ENCODE results near the gene SLC15A2. TPM values are rescaled to one million over a fixed set of nuclear protein-coding genes. Genes with fewer than 3 reads are reported as not detected.
"Not testable (repeated sequence)": the region's sequence is repeated elsewhere in the genome, so short reads cannot be mapped to it uniquely, and the experiment has no call there.

Gene SLC15A2
- total RNA-seq, 1 experiment from 2014 or later: 0.32 TPM

DNA sequence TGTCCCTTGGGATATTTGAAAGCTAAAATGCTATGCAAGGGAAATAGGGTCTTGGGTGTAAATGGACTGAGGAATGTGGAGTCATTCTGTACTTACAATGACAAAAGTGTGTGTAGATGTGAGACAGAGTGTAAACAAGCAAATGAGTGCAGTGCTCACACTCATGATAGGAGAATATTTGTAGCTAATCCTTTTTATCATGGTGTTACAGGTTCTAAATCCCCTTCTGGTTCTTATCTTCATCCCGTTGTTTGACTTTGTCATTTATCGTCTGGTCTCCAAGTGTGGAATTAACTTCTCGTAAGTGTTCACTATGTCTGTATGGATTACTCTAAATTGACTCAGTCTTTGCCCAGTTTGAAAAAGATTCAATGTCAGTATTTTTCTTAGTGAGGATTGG, 30.5 kb downstream of the SLC15A2 start:
- no peak for DNase-seq (ENCODE audit: low read depth)

DNA sequence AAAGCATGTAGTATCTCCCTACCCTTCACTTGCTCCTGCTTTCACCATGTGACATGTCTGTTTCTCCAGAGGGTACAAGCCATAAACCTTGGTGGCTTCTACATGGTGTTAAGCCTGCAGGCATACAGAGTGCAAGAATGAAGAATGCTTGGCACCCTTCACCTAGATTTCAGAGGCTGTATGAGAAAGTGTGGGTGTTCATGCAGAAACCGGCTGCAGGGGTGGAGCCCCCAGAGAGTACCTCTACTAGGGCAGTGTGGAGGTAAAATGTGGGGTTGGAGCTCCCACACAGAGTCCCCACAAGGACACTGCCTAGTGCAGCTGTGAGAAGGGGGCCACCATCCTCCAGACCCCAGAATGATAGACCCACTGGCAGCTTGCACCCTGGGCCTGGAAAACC, 32.2 kb downstream of the SLC15A2 start:
- no peak for DNase-seq (ENCODE audit: low read depth)

DNA sequence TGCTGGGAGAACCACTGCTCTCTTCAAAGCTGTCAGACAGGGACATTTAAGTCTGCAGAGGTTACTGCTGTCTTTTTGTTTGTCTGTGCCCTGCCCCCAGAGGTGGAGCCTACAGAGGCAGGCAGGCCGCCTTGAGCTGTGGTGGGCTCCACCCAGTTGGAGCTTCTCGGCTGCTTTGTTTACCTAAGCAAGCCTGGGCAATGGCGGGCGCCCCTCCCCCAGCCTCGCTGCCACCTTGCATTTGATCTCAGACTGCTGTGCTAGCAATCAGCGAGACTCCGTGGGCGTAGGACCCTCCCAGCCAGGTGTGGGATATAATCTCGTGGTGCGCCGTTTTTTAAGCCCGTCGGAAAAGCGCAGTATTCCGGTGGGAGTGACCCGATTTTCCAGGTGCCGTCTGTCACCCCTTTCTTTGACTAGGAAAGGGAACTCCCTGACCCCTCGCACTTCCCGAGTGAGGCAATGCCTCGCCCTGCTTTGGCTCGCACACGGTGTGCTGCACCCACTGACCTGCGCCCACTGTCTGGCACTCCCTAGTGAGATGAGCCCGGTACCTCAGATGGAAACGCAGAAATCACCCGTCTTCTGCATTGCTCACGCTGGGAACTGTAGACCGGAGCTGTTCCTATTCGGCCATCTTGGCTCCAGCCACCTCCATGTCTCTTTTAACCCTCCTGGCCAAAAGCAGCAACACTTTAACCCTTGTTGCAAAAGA, 44.1 kb downstream of the SLC15A2 start:
- DNase-seq (ENCODE audit: low read depth): not testable (repeated sequence)

DNA sequence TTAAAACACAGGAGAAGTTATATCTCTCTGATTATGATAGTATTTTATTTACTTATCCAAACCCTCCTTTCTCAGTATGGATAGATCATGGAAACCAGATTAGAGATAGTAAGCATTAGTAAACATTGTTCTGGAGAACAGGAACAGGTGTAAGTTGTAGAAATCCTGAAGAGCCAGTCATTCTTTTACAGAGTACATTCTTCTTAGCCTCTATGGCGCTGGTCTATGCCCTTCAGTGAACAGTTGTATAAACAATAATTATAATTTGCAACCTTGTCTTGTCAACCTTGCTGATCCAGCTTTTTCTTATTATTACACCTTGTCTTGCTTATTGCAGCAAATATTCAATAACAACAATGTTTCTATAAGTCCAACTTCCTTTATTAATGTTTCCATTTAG, 47.4 kb downstream of the SLC15A2 start:
- DNase-seq (ENCODE audit: low read depth): no peak

DNA sequence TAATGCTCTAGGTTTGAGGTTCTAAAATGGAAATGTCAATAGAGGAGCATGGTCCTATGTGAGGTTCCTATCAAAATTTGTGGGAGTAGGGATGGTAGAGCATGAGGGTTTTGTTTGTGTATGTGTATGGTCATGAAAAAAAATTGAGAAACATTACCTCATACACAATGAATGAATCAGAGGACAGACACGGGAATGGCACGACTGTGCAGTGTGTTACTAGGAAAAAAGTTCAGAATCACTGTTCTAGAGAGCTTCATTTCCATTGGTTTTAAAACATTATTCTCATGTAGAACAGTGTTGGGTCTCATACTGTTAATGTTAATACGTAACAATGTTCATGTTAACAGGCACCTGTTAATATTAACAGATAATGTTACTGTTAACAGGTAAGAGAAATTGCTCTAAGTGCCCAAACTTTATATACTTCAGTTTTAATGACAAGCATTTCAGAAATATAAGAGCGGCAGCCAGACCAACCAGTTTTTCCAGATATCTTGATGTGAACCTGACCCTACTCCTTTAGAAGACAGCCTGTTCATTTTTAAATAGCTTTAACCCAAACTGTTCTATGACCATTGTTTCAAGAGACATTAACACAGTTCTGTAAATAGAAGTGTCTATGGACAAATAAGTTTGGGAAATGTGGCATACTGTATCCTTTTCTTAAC, 48.0 kb downstream of the SLC15A2 start:
- DNase-seq (ENCODE audit: low read depth): peak; percentile 1

DNA sequence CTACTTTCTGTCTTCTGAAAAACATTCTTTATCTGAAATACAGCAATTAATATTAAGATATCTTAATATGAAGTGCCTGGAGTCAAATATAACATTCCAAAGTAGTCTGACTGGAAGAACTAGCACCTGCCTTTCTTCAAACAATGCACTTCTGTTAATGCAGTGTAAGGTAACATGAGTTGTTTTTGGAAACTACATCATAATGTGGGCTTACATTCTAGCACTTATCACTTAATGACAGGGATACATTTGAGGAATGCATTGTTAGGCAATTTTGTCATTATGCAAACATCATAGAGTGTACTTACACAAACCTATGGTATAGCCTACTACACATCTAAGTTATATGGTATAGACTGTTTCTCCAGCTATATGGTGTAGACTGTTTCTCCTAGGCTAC, 49.2 kb downstream of the SLC15A2 start:
- no peak for DNase-seq (ENCODE audit: low read depth)

DNA sequence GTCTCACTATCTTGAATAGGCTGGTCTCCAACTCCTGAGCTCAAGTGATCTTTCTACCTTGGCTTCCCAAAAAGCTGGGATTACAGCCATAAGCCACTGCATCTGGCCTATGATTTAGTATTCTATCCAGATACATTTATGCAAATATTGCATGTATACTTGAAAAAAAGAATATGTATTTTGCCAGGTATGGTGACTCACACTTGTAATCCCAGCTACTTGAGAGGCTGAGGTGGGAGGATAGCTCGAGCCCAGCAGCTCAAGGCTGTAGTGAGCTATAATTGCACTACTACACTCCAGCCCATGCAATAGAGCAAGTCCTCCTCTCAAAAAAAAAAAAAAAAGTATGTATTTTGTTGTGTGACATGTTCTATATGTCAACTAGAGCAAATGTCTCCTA, 54.4 kb downstream of the SLC15A2 start:
- no peak for DNase-seq (ENCODE audit: low read depth)

DNA sequence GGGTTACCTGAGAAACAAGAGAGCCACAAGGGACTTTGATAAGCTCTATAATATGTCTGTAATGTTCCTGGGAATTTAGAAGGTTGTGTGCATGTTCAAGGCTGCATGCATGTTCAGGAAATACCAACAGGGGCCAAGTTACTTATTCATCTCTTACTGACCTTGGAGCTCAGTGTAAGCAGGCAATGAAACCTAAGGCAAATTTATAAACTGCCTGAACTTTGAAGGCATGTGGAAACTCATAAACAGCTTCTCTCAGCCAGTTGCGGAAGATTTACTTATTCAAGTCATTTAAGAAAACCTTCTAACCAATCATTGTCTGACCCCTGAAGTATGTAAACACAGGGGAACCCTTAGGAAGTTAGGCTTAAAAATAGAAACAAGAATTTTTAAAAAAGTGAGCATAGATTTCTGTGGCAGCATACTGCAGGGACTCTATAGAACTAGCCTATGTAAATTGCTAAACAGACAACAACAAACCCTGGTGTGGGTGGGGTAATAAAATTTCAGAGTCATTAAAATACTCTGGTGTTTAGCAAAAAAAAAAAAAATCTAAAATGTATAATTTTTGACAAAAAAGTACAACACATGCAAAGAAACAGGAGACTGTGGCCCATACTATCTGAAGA, 57.2 kb downstream of the SLC15A2 start:
- no peak for DNase-seq (ENCODE audit: low read depth)

DNA sequence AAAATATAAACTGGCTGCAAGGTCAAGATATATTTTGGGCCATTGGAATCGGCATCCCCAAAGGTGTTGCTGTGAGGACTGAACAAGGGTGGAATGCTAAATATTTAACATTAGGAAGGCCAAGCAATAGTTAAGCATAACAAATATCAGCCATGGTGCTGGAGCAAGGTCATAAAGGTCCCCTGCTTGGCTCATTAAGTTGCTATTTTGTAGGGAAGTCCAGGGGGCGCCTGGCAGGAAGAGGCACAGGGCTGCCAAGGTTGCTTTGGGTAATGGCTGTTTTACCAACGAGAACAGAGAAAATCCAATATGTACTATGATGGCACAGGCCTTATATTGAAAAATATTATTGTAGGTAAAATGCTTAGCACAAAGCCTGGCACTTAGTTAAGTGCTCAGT, 62.2 kb downstream of the SLC15A2 start:
- no peak for DNase-seq (ENCODE audit: low read depth)

DNA sequence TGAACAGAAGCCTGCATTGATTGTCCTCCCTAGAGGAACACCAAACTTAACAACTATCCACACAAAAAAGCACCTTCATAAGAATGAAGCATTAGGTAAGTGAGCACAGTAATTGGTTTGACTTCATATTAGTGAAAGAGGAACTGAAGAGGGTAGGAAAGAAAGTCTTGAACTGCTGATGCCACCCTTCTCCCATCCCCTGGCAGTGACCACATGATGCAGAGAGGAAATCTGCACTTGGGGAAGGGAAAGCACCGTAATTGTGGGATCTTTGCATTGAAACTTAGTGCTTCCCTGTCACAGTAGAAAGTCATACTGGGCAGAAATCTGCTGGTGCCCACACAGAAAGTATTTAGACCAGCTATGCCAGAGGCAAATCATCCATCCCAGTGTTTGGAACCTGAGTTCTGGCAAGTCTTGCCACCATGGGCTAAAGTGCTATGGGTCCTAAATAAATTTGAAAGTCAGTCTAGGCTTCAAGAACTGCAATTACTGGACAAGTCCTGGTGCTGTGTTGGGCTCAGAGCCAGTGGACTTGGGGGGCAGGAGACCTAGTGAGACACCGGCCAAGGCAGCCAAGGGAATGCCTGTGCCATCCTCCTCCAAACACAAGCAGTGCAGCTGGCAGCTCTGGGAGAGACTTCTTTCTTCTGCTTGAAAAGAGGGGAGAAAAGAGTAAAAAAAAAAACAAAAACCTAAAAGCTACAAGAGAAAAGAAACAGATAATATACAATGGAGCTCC, 63.6 kb downstream of the SLC15A2 start:
- DNase-seq (ENCODE audit: low read depth): no peak

DNA sequence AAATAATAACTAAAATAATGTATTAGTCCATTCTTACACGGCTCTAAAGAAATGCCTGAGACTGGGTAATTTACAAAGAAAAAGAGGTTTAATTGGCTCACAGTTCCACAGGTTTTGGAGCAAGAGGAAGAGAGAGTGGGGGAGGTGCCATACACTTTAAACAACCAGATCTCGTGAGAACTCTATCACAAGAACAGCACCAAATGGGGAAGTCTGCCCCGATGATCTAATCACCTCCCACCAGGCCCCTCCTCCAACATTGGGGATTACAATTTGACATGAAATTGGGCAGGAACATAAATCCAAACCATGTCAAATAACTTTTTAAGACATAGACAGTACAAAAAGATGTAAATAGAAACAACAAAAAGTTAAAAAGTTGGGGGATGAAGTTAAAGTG, 64.6 kb downstream of the SLC15A2 start:
- no peak for DNase-seq (ENCODE audit: low read depth)

DNA sequence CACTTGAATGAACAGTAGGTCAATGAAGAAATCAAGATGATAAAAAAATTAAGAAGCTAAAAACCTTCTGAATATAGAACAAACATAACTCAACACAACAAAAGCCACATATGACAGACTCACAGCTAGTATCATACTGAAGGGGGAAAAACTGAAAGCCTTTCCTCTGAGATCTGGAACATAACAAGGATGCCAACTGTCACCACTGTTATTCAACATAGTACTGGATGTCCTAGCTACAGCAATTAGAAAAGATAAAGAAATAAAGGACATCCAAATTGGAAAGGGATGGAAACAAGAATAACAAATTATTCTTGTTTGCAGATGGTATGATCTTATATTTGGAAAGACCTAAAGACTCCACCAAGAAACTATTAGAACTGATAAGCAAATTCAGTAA, 67.1 kb downstream of the SLC15A2 start:
- no peak for DNase-seq (ENCODE audit: low read depth)

DNA sequence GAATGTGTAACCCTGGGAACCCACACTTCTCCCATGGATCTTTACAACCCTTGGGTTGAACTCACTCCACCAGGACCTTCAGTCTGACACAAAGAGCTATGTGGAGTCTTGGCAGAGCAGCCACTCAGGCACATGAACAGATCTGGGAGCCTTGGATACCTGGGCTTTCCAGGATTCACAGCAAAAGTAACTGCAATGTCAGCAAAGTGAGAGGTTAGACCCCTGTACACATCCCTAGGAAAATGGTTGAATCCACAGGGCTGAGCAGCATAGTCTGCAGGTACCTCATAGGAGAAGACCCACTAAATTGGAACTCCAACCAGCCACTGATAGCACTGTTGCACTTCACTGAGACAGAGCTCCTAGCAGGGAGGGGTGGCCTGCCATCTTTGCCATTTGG, 68.2 kb downstream of the SLC15A2 start:
- no peak for DNase-seq (ENCODE audit: low read depth)

DNA sequence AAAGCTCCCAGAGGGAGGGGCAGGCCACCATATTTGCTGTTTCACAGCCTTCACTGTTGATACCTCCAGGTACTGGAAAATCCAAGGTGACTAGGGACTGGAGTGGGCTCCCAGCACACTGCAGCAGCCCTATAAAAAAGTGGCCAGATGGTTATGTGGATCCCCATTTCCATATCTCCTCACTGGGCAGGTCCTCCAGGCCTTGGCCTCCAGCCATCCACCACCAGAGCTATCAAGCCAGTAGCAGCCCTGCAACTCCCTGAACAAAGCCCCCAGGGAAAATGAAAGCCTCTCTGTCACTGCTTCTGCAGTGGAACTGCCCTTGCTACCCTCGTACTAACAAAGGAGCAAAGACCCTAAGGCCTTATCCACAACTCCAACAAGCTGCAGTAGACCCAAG, 69.4 kb downstream of the SLC15A2 start:
- DNase-seq (ENCODE audit: low read depth): no peak

DNA sequence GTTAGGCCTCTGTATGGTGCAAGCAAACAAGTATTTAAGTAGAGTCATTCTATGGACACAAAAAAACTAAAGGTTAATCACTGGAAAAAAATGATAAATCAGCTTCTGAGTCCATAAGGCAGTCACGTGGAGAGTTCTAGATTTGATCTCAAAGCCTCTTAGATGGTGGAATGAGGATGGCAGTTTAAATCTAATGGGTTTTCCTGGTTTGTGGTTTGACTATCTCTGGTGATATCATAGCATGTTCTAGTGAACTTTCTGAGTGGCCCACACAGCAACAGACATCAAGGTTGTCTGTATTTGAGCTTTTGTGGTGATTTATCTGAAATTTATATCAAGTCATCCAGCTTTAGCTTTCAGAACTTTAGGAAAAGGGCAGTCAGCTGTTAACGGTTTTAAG, 75.4 kb downstream of the SLC15A2 start:
- peak; percentile 65 for DNase-seq (ENCODE audit: low read depth)

DNA sequence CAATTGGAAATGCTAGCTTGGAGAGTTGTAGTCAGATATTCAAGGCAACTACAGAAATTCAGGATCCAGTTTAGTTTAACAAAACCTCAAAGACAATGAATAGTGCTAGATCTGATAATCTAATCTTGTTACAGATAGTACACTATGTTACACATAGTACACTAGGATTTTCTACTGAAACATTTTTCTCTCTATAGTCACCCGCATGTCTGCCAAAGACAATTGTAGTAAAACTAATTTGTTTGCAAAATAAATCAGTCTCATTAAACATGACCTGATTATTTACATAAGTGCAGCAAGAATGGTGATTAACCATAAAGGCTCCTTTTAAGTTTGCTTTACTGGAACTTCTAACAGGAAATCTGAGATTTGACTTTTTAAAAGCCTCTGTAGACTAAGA, 75.8 kb downstream of the SLC15A2 start:
- peak; percentile 89 for DNase-seq (ENCODE audit: low read depth)

DNA sequence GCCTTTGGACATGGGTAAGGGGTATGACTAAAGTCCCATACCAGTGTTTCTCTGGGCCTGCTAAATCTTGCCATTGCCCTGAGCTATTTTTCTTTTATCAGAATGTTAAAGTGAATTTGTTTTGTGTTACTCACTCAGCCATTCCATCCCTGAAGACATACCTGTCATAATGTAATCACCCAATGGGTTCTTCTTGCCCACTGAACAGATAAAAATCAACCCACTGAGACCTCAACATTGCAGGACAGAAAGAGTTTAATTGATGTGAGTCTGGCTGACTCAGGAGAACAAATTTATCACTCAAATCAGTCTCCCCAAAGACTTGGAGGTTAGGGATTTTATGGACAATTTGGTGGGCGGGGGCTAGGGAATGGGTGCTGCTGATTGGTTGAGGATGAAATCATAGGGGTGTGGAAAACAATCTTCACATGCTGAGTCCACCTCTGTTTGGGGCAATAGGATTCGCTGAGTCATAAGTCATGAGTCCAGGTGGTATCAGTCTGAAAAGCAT, 80.5 kb downstream of the SLC15A2 start:
- DNase-seq (ENCODE audit: low read depth): peak; percentile 95

DNA sequence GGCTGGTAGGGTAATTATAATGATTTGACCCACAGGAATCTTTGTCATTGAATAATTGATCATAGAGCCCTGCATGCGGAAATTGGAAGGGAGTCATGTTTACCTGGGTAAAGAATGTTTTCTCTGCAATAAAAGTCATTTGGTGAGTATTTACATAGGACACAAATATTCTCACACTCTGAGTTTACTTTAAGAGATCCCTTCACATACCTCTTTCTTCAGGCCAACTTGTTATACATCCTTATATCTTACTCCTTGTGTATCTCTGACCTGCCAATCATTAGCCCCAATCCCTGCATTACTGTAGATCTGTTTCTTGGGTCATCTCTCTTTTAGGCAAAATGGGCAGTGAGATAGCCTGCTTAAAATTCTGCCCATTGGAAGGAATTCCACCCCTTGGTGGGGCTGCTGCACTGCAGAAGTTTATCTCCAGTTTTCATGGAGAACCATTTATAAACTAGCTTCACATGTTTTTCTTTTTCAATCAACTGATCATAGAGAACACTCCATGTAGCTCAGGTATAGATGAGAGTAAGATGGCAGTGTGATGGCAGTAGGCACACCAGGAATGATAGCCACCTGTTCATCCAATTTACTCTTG, 81.6 kb downstream of the SLC15A2 start:
- DNase-seq (ENCODE audit: low read depth): peak; percentile 35

DNA sequence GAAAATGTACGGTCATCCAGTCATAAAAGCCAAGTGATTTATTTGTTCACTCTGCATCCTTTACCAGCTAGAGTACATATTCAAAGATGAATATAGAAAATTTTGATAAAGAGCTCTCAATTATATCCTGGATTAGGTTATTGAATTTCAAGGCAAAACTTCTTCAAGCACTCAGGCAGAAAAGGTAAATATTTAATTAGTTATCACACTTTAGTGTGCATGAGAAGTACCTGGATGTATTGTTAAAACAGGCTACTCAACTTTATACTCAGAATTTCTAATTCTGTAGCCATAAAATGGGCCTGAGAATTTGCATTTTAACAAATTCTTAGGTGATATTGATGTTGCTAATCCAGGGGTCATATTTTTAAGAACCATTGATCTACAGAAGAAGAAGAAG, 82.5 kb downstream of the SLC15A2 start:
- no peak for DNase-seq (ENCODE audit: low read depth)

DNA sequence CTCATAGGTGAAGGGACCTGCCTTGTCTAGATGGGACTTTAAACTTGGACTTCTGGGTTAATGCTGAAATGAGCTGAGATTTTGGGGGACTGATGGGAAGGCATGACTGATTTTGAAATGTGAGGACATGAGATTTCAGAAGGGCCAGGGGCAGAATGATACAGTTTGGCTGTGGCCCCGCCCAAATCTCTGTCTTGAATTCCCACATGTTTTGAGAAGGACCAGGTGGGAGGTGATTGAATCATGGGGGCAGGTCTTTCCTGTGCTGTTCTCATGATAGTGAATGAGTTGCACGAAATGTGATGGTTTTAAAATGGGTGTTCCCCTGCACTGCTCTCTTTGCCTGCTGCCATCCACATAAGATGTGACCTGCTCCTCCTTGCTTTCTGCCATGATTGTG, 85.0 kb downstream of the SLC15A2 start:
- DNase-seq (ENCODE audit: low read depth): no peak

DNA sequence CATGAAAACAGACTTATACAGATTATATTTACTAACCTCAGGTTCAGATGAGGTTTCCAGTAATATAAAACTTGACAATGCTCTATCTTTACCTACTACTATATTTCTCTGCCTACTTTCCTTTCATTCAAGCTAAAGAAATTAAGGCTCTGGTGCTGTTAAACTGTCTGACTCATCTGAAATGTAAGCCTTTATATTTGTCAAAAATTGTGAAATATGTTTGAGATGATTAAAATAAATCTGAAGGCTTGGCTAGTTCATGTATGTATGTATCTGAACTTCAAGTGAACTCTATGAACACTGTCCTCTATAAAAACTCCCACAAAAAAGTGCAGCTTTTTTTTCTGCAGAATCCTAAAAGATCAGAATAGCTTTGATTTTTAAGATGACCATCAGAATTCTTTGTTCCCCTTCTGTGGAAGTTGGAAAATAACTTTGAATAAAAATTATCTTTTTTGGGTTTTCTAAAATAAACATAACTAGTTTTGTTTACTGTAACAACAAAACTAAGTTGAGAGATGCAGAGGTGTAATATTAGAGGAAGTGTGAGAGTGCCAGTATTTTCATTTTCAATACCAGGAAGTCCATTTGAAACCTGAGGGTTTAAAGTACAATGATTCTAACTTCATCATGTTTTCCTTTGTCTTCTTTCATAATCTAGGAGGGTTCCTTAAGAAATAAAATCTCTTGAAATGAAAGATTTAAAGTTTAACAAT, 85.7 kb downstream of the SLC15A2 start:
- DNase-seq (ENCODE audit: low read depth): no peak
